Heart right ventricle (tissue), 16 donors: ENCODE results near the gene BGLAP. TPM values are rescaled to one million over a fixed set of nuclear protein-coding genes. Genes with fewer than 3 reads are reported as not detected.

Experiments used
- ATAC-seq, 8 donors: fragments of 200-7000 bp; cut with Tn5 transposase; one replicate each; pipeline ENCODE4 v1.9.1; 2020; ENCODE audit warnings: mild to moderate bottlenecking in 8 of 8, moderate library complexity in 8 of 8, moderate number of reproducible peaks in 1 of 8
- DNase-seq, 2 donors: peaks; one replicate each; pipeline ENCODE4 v3.0.0-alpha.2; 2020
- H3K27ac ChIP-seq, 10 donors: fragments of 200-600 bp; sonication (generic) in 2 of 10; one replicate each; pipeline versions ENCODE4 v1.5.0 to v1.8.0; 2020 to 2022; ENCODE audit warnings: mild to moderate bottlenecking in 3 of 10
- H3K27me3 ChIP-seq, 7 donors: fragments of 200-600 bp; one replicate each; pipeline ENCODE4 v1.8.0; 2021 to 2022; ENCODE audit warnings: mild to moderate bottlenecking in 2 of 7
- H3K36me3 ChIP-seq, 9 donors: fragments of 200-600 bp; sonication (generic) in 1 of 9; one replicate each; pipeline versions ENCODE4 v1.5.0 to v1.8.0; 2020 to 2022; ENCODE audit warnings: mild to moderate bottlenecking in 2 of 9
- H3K4me1 ChIP-seq, 9 donors: fragments of 200-600 bp; sonication (generic) in 1 of 9; one replicate each; pipeline versions ENCODE4 v1.5.0 to v1.8.0; 2020 to 2022; ENCODE audit warnings: mild to moderate bottlenecking in 4 of 9
- H3K4me3 ChIP-seq, 10 donors: fragments of 200-600 bp; sonication (generic) in 2 of 10; one replicate each; pipeline versions ENCODE4 v1.5.0 to v1.8.0; 2020 to 2022; ENCODE audit warnings: mild to moderate bottlenecking in 7 of 10, moderate library complexity in 2 of 10
- H3K9me3 ChIP-seq, 11 donors: fragments of 200-600 bp in 10 of 11; sonication (generic) in 2 of 11; one replicate each; pipeline versions ENCODE4 v1.5.0 to v1.8.0; 2013 to 2022; ENCODE audit warnings: mild to moderate bottlenecking in 2 of 11, control low read depth in 1 of 11, moderate library complexity in 1 of 11
- WGBS, 2 donors: extraction: QIAGEN DNeasy Blood & Tissue Kit; methylation state at CpG; one replicate each; pipeline ENCODE4 v1.1.7; 2013; ENCODE audit warnings: inconsistent platforms in 1 of 2; 5-methylcytosine and 5-hydroxymethylcytosine counted together
- intact Hi-C, 10 donors: fragments of 100-400 bp; cut with DNase I; formaldehyde crosslinking; loops; one replicate each; pipeline versions ENCODE4 v1.11.1 to v1.14.2; 2022
- polyA plus RNA-seq, 2 donors: library from polyadenylated mRNA; stranded (reverse); fragments of 200-250 nt; gene quantifications; one replicate each; pipeline ENCODE4 v1.2.3, GENCODE V29; 2013
- total RNA-seq, 10 donors: library from RNA; stranded (reverse); fragmentation: NEBNext Ultra II Directional in 3 of 10; extraction: Animal tissue kit (Norgen Biotek cat#: 25700) in 3 of 10; gene quantifications; one replicate each; pipeline versions ENCODE4 v1.2.1 to v1.2.4, GENCODE V29; 2021 to 2023
- TF ChIP-seq, protein P1 (sequence below), 9 donors: fragments of 200-600 bp; sonication (generic) in 2 of 9; IDR thresholded peaks; one replicate each; pipeline versions ENCODE4 v1.5.0 to v1.8.0; 2021 to 2022; ENCODE audit warnings: antibody characterized with exemption in 9 of 9, mild to moderate bottlenecking in 5 of 9, moderate library complexity in 1 of 9
- donor health status: Arrhythmogenic right ventricular cardiomyopathy.
- donor health status: ischemic (EF 13 %, LVEDD 7.1; RV severe dilation, severe dysfunction).
- donor health status: healthy with polysubstance abuse.
- donor health status: DM: no; HTN: yes; CAD: no.
- donor health status: DM: no; HTN: no; CAD: no.
- donor health status: ischemic (EF 25% LVEDD 6.9; RV normal size, moderate dysfunction).
- donor health status: ischemic (EF 25% LVEDD 5.7; RV mildly dilated, moderate dysfunction).
- donor health status: healthy.
- donor health status: DM: yes; HTN: yes; CAD: no.
- donor health status: Ischemic cardiomyopathy.
- donor health status: ischemic (EF 35%, LVEDD 5.7; RV mildly dilated, moderate dysfunction).
- donor health status: nonischemic (EF 11% LVEDD 7.7; RV severe dilation, severe dysfunction).
- donor health status: DM: yes; HTN: yes; CAD: no.
- donor health status: PGD.
- donor health status: ischemic (EF 29% LVEDD 5.4; RV normal size, mild dysfunction).
- donor health status: nonischemic (EF 23%, LVEDD 6.1; RV moderate dilation, normal function).

BGLAP gene
- total and polyA plus RNA-seq, 12 donors: 0.30 to 1.3 (median 0.52) TPM; not detected in 3

DNA sequence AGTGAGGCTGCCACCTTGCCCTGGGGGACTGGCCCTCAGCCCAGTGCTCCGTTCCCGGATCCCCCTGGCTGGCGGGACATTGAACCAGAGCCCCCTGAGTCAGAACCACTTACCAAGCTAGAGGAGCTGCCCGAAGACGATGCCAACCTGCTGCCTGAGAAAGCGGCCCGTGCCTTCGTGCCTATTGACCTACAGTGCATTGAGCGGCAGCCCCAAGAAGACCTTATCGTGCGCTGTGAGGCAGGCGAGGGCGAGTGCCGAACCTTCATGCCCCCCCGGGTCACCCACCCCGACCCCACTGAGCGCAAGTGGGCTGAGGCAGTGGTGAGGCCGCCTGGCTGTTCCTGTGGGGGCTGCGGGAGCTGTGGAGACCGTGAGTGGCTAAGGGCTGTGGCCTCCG, 43.5 kb downstream of the BGLAP start:
- H3K27ac ChIP-seq: no peak overlapping the region
- no peak overlapping the region for H3K4me3 ChIP-seq
- 90 to 94% methylated on average over 21 of the region's 21 CpGs for WGBS, 2 donors
- no peaks in the 10 kb centered on the region for H3K27me3 ChIP-seq
- H3K4me1 ChIP-seq: peaks cover 0 to 40% (median 24%) of the 10 kb centered on the region in 9 donors
- intact Hi-C loops: no loop called here
- no peak for ATAC-seq
- peaks cover 0 to 26% (median 5%) of the 10 kb centered on the region in 9 donors for H3K36me3 ChIP-seq
- TF ChIP-seq, protein P1, sequence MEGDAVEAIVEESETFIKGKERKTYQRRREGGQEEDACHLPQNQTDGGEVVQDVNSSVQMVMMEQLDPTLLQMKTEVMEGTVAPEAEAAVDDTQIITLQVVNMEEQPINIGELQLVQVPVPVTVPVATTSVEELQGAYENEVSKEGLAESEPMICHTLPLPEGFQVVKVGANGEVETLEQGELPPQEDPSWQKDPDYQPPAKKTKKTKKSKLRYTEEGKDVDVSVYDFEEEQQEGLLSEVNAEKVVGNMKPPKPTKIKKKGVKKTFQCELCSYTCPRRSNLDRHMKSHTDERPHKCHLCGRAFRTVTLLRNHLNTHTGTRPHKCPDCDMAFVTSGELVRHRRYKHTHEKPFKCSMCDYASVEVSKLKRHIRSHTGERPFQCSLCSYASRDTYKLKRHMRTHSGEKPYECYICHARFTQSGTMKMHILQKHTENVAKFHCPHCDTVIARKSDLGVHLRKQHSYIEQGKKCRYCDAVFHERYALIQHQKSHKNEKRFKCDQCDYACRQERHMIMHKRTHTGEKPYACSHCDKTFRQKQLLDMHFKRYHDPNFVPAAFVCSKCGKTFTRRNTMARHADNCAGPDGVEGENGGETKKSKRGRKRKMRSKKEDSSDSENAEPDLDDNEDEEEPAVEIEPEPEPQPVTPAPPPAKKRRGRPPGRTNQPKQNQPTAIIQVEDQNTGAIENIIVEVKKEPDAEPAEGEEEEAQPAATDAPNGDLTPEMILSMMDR (IDR thresholded peaks at IDR 0.05): no peak
- H3K9me3 ChIP-seq: no peaks in the 10 kb centered on the region
- no peak for DNase-seq

DNA sequence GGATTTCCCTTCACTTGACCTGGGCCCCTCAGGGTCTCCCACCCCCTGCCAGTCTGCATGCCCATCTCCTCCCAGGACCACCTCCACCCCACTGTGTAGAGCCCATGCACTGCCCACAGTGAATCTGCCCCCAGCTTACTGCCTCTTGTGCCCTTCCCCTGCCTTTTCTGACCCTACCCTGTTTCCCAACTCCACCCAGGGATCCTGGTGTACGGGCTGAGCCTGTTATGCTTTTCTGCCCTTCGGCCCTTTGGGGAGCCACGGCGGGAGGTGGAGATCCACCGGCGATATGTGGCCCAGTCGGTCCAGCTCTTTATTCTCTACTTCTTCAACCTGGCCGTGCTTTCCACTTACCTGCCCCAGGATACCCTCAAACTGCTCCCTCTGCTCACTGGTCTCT, 44.1 kb downstream of the BGLAP start:
- Histone ChIP-seq H3K4me3 (no peak overlapping the region), H3K27ac (no peak overlapping the region), H3K36me3 (peaks cover 0 to 26% (median 5%) of the 10 kb centered on the region in 9 donors), H3K27me3 (no peaks in the 10 kb centered on the region), H3K9me3 (no peaks in the 10 kb centered on the region), H3K4me1 (peaks cover 0 to 40% (median 23%) of the 10 kb centered on the region in 9 donors)
- no peak for DNase-seq
- intact Hi-C loops: no loop called here
- no peak for ATAC-seq
- TF ChIP-seq, protein P1 (IDR thresholded peaks at IDR 0.05): no peak
- WGBS, 2 donors: 91 to 98% methylated on average over 8 of the region's 8 CpGs

DNA sequence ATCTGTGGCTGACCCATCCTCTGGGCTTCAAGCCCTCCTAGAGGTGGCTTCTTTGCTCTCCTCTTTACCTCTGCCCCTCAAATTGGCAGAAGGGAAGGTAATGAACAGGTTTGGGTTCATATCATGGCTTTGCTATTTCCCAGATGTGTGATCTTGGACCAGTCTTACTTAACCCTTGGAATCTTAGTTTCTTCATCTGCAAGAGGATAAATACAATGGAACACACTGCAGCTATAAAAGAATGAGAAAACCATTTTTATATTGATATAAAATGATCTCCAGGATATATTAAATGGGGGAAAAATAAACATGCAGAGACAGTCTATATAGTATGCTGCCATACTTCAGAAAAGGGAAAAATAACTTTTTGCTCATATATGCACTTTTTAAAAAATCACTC, 47.9 kb downstream of the BGLAP start:
- no peaks in the 10 kb centered on the region for H3K27me3 ChIP-seq
- H3K27ac ChIP-seq: no peak overlapping the region
- peaks cover 0 to 42% (median 5%) of the 10 kb centered on the region in 9 donors for H3K36me3 ChIP-seq
- H3K9me3 ChIP-seq: no peaks in the 10 kb centered on the region
- no peak for DNase-seq
- ATAC-seq: no peak
- intact Hi-C loops: no loop called here
- TF ChIP-seq, protein P1 (IDR thresholded peaks at IDR 0.05): no peak
- peaks cover 3 to 28% (median 17%) of the 10 kb centered on the region in 9 donors for H3K4me1 ChIP-seq
- no peak overlapping the region for H3K4me3 ChIP-seq

DNA sequence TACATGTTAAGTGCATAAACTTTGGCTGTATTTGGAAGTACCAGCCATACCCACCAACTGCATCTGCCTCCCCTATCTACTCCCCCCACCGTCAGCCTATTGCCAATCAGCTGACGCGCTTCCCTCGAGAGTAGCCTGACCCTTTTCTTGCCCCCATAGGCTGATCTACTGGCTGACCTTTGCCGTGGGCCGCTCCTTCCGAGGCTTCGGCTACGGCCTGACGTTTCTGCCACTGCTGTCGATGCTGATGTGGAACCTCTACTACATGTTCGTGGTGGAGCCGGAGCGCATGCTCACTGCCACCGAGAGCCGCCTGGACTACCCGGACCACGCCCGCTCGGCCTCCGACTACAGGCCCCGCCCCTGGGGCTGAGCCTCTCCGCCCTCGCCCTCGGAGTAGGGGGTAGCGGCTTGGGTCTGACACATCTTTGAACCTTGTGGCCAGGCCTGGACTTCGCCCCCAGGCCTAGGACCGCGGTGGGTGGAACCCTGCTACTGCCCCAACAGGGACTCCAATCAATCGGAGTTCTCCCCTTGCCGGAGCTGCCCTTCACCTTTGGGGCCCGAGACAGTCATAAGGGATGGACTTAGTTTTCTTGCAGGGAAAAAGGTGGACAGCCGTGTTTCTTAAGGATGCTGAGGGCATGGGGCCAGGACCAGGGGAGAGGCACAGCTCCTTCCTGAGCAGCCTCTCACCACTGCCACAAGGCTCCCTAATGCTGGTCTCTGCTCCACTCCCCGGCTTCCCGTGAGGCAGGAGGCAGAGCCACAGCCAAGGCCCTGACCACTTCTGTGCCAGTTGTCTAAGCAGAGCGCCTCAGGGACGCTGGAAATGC, 49.5 kb downstream of the BGLAP start:
- Histone ChIP-seq H3K27ac (peak overlapping the region in 9 of 10 donors; percentile 54 to 83 (median 78)), H3K27me3 (no peaks in the 10 kb centered on the region), H3K4me3 (peak overlapping the region in 9 of 10 donors; percentile 29 to 59 (median 56)), H3K36me3 (peaks cover 0 to 37% (median 5%) of the 10 kb centered on the region in 9 donors), H3K4me1 (peaks cover 5 to 39% (median 27%) of the 10 kb centered on the region in 9 donors), H3K9me3 (no peaks in the 10 kb centered on the region)
- TF ChIP-seq, protein P1 (IDR thresholded peaks at IDR 0.05): no peak
- 11 to 14% methylated on average over 37 of the region's 37 CpGs for WGBS, 2 donors
- DNase-seq (peak; percentile 87 to 90), ATAC-seq (peak; percentile 93 to 97 (median 94))
- intact Hi-C loops: no loop called here

Other genes with a start within 250 kb of the BGLAP start
- gene SSR2, start 221.2 kb upstream of the BGLAP start, total RNA-seq: 100 to 1,000 TPM in 2 of 10 donors, 10 to 100 TPM in 8; 70.3 to 124 (median 73.7) TPM
- gene SSR2, start 221.2 kb upstream of the BGLAP start, polyA plus RNA-seq: 100 to 1,000 TPM in 1 of 2 donors, 10 to 100 TPM in 1; 66.1 to 322 TPM
- gene UBQLN4, start 188.4 kb upstream of the BGLAP start, total RNA-seq: 10 to 100 TPM; 19.9 to 32.2 (median 26.2) TPM
- 10 to 100 TPM; 15.7 to 19.7 TPM for gene UBQLN4, start 188.4 kb upstream of the BGLAP start, polyA plus RNA-seq
- gene LAMTOR2, start 187.4 kb upstream of the BGLAP start, total RNA-seq: 10 to 100 TPM; 49.4 to 64.9 (median 59.6) TPM
- gene LAMTOR2, start 187.4 kb upstream of the BGLAP start, polyA plus RNA-seq: 100 to 1,000 TPM in 1 of 2 donors, 10 to 100 TPM in 1; 94.3 to 105 TPM
- under 1 TPM in 1 of 10 donors, not detected in 9; 0.50 TPM for gene RAB25, start 181.0 kb upstream of the BGLAP start, total RNA-seq
- under 1 TPM in 1 of 2 donors, not detected in 1; 0.17 TPM for gene RAB25, start 181.0 kb upstream of the BGLAP start, polyA plus RNA-seq
- gene MEX3A, start 159.7 kb upstream of the BGLAP start, total RNA-seq: under 1 TPM; 0.09 to 0.31 (median 0.19) TPM
- under 1 TPM; 0.17 to 0.29 TPM for gene MEX3A, start 159.7 kb upstream of the BGLAP start, polyA plus RNA-seq
- gene LMNA, start 127.5 kb upstream of the BGLAP start, total RNA-seq: 100 to 1,000 TPM; 213 to 554 (median 267) TPM
- 100 to 1,000 TPM; 286 to 356 TPM for gene LMNA, start 127.5 kb upstream of the BGLAP start, polyA plus RNA-seq
- gene SEMA4A, start 88.6 kb upstream of the BGLAP start, total RNA-seq: 1 to 10 TPM in 9 of 10 donors, under 1 TPM in 1; 0.98 to 6.8 (median 1.8) TPM
- 1 to 10 TPM; 1.1 to 2.0 TPM for gene SEMA4A, start 88.6 kb upstream of the BGLAP start, polyA plus RNA-seq
- gene SLC25A44, start 48.1 kb upstream of the BGLAP start, total RNA-seq: 10 to 100 TPM; 15.4 to 26.0 (median 20.1) TPM
- gene SLC25A44, start 48.1 kb upstream of the BGLAP start, polyA plus RNA-seq: 10 to 100 TPM in 1 of 2 donors, 1 to 10 TPM in 1; 7.0 to 15.8 TPM
- 10 to 100 TPM; 55.9 to 87.3 (median 66.4) TPM for gene PMF1, start 29.2 kb upstream of the BGLAP start, total RNA-seq
- 100 to 1,000 TPM in 1 of 2 donors, 10 to 100 TPM in 1; 92.0 to 122 TPM for gene PMF1, start 29.2 kb upstream of the BGLAP start, polyA plus RNA-seq
- 1 to 10 TPM in 2 of 10 donors, under 1 TPM in 8; 0.44 to 1.2 (median 0.77) TPM for gene PAQR6, start 5.9 kb downstream of the BGLAP start, total RNA-seq
- 1 to 10 TPM in 1 of 2 donors, under 1 TPM in 1; 0.39 to 1.5 TPM for gene PAQR6, start 5.9 kb downstream of the BGLAP start, polyA plus RNA-seq
- 10 to 100 TPM; 53.1 to 93.0 (median 77.7) TPM for gene SMG5, start 40.6 kb downstream of the BGLAP start, total RNA-seq
- gene SMG5, start 40.6 kb downstream of the BGLAP start, polyA plus RNA-seq: 10 to 100 TPM; 38.7 to 44.8 TPM
- gene TMEM79, start 42.1 kb downstream of the BGLAP start, total RNA-seq: 1 to 10 TPM in 9 of 10 donors, under 1 TPM in 1; 0.82 to 2.1 (median 1.7) TPM
- gene TMEM79, start 42.1 kb downstream of the BGLAP start, polyA plus RNA-seq: 1 to 10 TPM; 1.6 to 2.3 TPM
- gene GLMP, start 53.5 kb downstream of the BGLAP start, total RNA-seq: 10 to 100 TPM; 10.9 to 43.8 (median 14.2) TPM
- 10 to 100 TPM; 11.9 to 25.6 TPM for gene GLMP, start 53.5 kb downstream of the BGLAP start, polyA plus RNA-seq
- not detected for gene VHLL, start 57.1 kb downstream of the BGLAP start, total RNA-seq
- not detected for gene VHLL, start 57.1 kb downstream of the BGLAP start, polyA plus RNA-seq
- 100 to 1,000 TPM; 102 to 142 (median 127) TPM for gene CCT3, start 96.1 kb downstream of the BGLAP start, total RNA-seq
- 100 to 1,000 TPM in 1 of 2 donors, 10 to 100 TPM in 1; 76.2 to 212 TPM for gene CCT3, start 96.1 kb downstream of the BGLAP start, polyA plus RNA-seq
- under 1 TPM in 3 of 10 donors, not detected in 7; 0.64 to 0.79 (median 0.66) TPM for gene TSACC, start 96.3 kb downstream of the BGLAP start, total RNA-seq
- gene TSACC, start 96.3 kb downstream of the BGLAP start, polyA plus RNA-seq: not detected
- not detected for gene RHBG, start 127.0 kb downstream of the BGLAP start, total RNA-seq
- gene RHBG, start 127.0 kb downstream of the BGLAP start, polyA plus RNA-seq: not detected